ENCODE results near the gene LZTS3.

The LZTS3 gene

GRCh38 chr20:3175270-3175669, 1.9 kb upstream of the LZTS3 start:
- Histone ChIP-seq H3K36me3 (ENCODE audit: low read length) (no peaks in the 10 kb centered on the region), H3K79me2 (ENCODE audit: insufficient read depth, low read length) (no peaks in the 10 kb centered on the region), H3K4me2 (ENCODE audit: low read depth, low read length, poor library complexity, severe bottlenecking) (no peak overlapping the region), H4K20me1 (ENCODE audit: low read depth, low read length) (no peaks in the 10 kb centered on the region), H3K27ac (ENCODE audit: low read depth, low read length) (no peak overlapping the region), H2AFZ (ENCODE audit: low read depth, low read length, severe bottlenecking) (no peak overlapping the region), H3K9me3 (ENCODE audit: insufficient read depth, low read length) (no peaks in the 10 kb centered on the region), H3K9ac (ENCODE audit: low read length) (no peak overlapping the region), H3F3A (ENCODE audit: insufficient read depth) (peaks cover 13% of the 10 kb centered on the region; the same call in 1 of the 2 replicates), H3K9me2 (replicated peaks; ENCODE audit: insufficient read depth, low read length) (no peaks in the 10 kb centered on the region), H3K27me3 (ENCODE audit: low read length) (no peaks in the 10 kb centered on the region), H3K4me3 (ENCODE audit: insufficient read depth, low read length, poor library complexity, severe bottlenecking) (no peak overlapping the region)
- TF ChIP-seq CTCF (IDR thresholded peaks at IDR 0.05; ENCODE audit: insufficient read depth, low read length, poor library complexity, severe bottlenecking) (no peak), EZH2phosphoT487 (conservative IDR thresholded peaks at IDR 0.05; ENCODE audit: low read length) (no peak)

- H3K79me2 ChIP-seq (ENCODE audit: insufficient read depth, low read length) = no peaks in the 10 kb centered on the region
- no peak overlapping the region for H3K27ac ChIP-seq (ENCODE audit: low read depth, low read length)
- H3K9me2 ChIP-seq (replicated peaks; ENCODE audit: insufficient read depth, low read length) = no peaks in the 10 kb centered on the region
- H2AFZ ChIP-seq (ENCODE audit: low read depth, low read length, severe bottlenecking) = peak overlapping the region; percentile 100
- no peaks in the 10 kb centered on the region for H3K36me3 ChIP-seq (ENCODE audit: low read length)
- no peaks in the 10 kb centered on the region for H4K20me1 ChIP-seq (ENCODE audit: low read depth, low read length)
- peaks cover 13% of the 10 kb centered on the region; the same call in 1 of the 2 replicates for H3F3A ChIP-seq (ENCODE audit: insufficient read depth)
- no peaks in the 10 kb centered on the region for H3K9me3 ChIP-seq (ENCODE audit: insufficient read depth, low read length)
- H3K4me3 ChIP-seq (ENCODE audit: insufficient read depth, low read length, poor library complexity, severe bottlenecking) = no peak overlapping the region
- H3K27me3 ChIP-seq (ENCODE audit: low read length) = no peaks in the 10 kb centered on the region
- no peak overlapping the region for H3K9ac ChIP-seq (ENCODE audit: low read length)
- TF ChIP-seq CTCF (IDR thresholded peaks at IDR 0.05; ENCODE audit: insufficient read depth, low read length, poor library complexity, severe bottlenecking) (no peak), EZH2phosphoT487 (conservative IDR thresholded peaks at IDR 0.05; ENCODE audit: low read length) (no peak)
- H3K4me2 ChIP-seq (ENCODE audit: low read depth, low read length, poor library complexity, severe bottlenecking) = peak overlapping the region; percentile 98
These were observed 1.3 kb upstream of the LZTS3 start for GRCh38 chr20:3174442-3175261.

GRCh38 chr20:3173610-3174441, 477 bp upstream of the LZTS3 start:
- H3K9me3 ChIP-seq (ENCODE audit: insufficient read depth, low read length) = no peaks in the 10 kb centered on the region
- H3K27ac ChIP-seq (ENCODE audit: low read depth, low read length) = no peak overlapping the region
- H2AFZ ChIP-seq (ENCODE audit: low read depth, low read length, severe bottlenecking) = peak overlapping the region; percentile 100
- H3F3A ChIP-seq (ENCODE audit: insufficient read depth) = peaks cover 13% of the 10 kb centered on the region; the same call in 1 of the 2 replicates
- peak overlapping the region; percentile 89 for H3K4me3 ChIP-seq (ENCODE audit: insufficient read depth, low read length, poor library complexity, severe bottlenecking)
- no peaks in the 10 kb centered on the region for H3K79me2 ChIP-seq (ENCODE audit: insufficient read depth, low read length)
- H3K27me3 ChIP-seq (ENCODE audit: low read length) = no peaks in the 10 kb centered on the region
- H3K9ac ChIP-seq (ENCODE audit: low read length) = peak overlapping the region; percentile 65
- no peaks in the 10 kb centered on the region for H4K20me1 ChIP-seq (ENCODE audit: low read depth, low read length)
- peak overlapping the region; percentile 98 for H3K4me2 ChIP-seq (ENCODE audit: low read depth, low read length, poor library complexity, severe bottlenecking)
- TF ChIP-seq EZH2phosphoT487 (conservative IDR thresholded peaks at IDR 0.05; ENCODE audit: low read length) = no peak
- TF ChIP-seq CTCF (IDR thresholded peaks at IDR 0.05; ENCODE audit: insufficient read depth, low read length, poor library complexity, severe bottlenecking) = no peak
- no peaks in the 10 kb centered on the region for H3K36me3 ChIP-seq (ENCODE audit: low read length)
- H3K9me2 ChIP-seq (replicated peaks; ENCODE audit: insufficient read depth, low read length) = no peaks in the 10 kb centered on the region

Data from SU-DHL-6 (cell line).